ENCODE measurements around the gene ARID3B.
A peak's percentile ranks its signal among the peaks of the same experiment; 100 is the strongest.
"Not testable (repeated sequence)": the region's sequence is repeated elsewhere in the genome, so short reads cannot be mapped to it uniquely, and the experiment has no call there.

The ARID3B gene

DNA sequence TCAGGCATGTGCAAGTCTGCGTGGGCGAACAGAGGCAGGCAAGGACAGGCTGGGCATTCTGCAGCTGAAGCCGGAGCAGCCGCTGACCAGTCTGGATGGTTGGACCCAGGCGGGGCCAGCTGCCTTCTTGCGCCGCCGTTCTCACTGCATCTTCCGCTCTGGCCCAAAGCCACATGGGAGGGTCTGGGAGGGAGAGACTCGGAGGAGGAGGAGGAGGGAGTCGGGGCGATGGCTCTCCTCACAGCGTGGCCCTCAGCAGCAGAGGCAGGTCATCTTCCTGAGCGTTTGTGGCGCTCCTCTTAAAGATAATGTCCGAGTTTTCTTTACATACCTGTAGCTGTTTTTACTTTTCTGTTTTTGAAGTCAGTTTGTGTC is 80.5 kb downstream of the ARID3B start:
- no peak for DNase-seq (ENCODE audit: low spot score)

DNA sequence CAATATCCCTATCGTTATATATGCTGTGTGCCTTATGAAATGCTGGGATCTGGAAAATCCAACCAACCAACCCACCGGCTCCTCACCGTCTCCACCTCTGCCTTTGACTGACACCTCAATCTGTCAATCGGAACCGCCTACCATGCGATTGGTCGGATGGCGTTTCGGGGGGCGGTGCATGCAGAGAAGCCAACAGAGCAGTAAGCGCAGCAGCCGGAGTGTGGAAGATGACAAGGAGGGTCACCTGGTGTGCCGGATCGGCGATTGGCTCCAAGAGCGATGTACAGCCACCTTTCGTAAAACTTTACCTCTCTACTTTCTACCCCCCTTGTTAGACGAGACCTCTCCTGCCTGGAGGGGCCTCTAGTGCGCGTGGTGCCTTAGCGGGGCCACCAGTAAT is 80.9 kb downstream of the ARID3B start:
- no peak for DNase-seq (ENCODE audit: low spot score)

DNA sequence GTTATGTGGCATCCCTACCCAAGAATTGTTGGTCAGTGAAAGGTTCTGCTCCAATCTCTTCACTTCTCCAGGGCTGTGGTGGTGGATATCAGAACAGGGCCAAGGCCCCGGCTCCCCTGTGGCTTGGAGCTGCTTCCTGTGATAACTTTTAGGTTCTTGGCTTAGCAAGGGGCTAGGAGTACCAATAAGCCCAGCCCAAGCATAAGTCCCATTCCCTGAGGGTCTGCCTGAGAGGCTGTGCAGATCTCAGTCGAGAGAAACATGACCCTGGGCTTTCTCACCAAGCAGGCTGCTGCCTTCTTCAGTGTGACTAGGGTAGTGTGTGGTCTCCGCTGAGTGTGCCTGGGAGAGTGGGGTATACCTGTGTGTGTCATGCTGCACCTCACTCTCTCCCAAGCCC is 81.7 kb downstream of the ARID3B start:
- no peak for DNase-seq (ENCODE audit: low spot score)

DNA sequence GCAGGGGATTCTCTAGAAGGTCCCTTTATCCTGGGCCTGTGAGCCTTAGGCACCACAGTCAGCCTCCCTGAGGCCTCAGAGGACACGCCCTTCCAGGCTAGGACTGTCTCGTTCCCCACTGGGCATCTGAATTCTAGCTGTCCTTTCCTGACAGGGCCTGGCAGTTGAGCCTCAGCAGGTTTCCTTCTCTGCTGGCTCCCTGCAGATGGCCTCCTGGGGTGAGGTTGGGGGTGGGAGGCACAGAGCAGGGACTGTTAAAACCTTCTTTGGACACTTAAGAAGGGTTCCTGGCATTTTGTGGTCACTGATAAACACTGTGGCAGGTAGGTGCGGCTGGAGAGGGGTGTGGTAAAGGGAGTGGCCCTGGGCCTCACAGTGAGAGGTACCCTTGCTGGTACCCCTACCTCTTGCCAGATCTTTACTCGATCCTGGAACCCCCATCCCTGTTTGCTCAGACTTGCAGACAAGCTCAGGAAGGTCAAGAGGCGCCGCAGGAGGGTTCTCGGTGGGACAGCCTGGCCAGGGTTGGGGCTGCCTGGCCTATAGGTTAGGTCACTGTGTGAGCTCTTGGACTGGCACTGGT is 83.1 kb downstream of the ARID3B start:
- DNase-seq (ENCODE audit: low spot score) = no peak

DNA sequence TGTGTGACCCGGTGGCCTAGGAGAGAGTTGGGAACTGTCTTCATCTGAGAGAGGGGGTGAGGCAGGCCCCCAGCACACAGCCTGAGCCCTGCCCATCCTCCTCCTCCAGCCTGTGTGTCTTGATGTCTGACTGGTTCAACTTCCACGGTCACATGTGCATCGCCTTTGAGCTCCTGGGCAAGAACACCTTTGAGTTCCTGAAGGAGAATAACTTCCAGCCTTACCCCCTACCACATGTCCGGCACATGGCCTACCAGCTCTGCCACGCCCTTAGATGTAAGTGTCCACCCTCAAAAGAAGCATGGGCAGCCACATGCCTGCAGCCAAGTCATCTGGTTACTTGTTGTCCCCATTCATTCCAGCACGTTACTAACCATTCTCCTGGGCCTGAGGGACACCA is 84.7 kb downstream of the ARID3B start:
- DNase-seq (ENCODE audit: low spot score) = no peak

DNA sequence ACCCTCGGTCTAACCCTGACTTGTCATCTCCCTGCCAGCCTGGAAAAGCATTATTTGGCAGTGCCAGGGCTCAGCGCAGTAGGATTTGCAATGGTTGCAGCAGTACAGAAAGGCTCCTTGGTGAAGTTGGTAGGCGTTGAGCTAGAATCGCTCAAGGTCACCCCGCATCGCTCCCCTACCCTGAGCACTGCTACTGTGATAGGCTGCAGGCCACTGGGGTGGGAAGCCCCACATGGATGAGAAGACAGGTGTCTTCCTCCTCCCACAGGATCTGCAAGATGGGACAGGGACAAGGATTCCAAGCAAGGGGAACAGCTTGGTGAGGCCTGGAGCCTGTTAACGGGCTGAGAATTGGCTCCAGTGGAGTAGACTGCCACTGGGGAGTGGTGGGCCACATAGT is 85.3 kb downstream of the ARID3B start:
- no peak for DNase-seq (ENCODE audit: low spot score)

DNA sequence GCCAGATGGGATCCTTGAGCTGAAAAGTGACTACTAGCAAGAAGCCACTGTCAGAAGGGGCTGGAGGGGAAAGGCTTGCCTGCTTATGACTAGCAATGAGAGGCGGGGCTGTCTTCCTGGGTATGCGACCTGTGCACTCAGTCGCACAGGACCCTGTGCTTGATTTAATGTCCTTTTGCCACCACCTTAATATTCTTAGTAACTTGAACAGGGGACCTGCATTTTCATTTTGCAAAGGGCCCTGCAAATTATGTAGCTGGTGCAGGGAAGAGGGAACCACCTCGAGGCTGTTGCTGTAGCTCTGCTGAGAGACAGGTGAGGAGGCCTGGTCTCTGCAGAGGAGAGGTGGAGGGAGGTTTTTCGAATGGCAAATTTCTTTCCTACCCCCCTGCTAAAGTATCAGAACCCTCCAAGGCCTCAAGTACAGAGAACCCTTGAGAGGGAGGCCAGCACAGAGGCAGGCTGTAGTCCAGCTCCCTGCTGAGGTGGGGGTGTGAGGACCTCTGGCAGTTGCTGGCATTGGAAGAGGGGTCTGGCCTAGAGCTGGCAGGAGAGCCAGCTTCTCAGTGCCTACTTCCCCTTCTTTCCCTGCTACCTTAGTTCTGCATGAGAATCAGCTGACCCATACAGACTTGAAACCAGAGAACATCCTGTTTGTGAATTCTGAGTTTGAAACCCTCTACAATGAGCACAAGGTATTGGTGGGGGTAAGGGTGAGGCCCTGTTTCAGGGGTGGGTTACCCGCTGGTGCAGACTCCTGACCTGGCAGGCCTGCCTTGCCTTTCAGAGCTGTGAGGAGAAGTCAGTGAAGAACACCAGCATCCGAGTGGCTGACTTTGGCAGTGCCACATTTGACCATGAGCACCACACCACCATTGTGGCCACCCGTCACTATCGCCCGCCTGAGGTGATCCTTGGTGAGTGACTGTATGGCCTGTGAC is 86.0 kb downstream of the ARID3B start:
- no peak for DNase-seq (ENCODE audit: low spot score)

DNA sequence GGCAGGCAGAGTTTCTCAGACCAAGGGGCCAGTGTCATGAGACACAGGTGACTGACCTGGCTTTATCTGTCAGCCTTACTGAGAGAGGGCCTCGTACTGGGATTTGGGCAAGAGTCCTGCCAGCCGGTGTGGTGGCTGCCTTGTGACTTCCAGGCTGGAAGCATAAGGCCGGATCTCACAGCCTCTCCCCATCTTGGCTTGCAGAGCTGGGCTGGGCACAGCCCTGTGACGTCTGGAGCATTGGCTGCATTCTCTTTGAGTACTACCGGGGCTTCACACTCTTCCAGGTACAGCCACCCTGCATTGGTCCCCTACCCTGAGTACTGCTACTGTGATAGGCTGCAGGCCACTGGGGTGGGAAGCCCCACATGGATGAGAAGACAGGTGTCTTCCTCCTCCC is 86.7 kb downstream of the ARID3B start:
- DNase-seq (ENCODE audit: low spot score) = no peak

DNA sequence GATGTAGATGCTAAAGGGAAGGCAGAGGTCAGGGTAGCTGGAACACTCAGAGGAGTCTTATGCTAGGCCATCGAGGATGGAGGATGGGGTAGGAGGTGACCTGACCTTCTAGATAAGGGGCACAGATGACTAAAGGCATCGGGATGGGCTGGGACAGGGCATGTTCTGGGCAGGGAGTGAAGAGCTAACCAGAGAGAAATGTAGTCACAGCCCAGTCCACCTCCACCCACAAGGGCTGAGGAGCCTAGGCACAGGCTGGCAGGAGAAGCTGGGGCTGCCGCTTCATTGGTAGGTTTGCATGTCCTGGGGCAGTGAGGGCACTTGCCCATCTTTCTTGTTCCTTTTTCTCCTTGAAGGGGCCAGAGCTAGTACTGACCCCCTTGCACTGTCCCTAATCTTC is 87.2 kb downstream of the ARID3B start:
- DNase-seq (ENCODE audit: low spot score) = no peak

DNA sequence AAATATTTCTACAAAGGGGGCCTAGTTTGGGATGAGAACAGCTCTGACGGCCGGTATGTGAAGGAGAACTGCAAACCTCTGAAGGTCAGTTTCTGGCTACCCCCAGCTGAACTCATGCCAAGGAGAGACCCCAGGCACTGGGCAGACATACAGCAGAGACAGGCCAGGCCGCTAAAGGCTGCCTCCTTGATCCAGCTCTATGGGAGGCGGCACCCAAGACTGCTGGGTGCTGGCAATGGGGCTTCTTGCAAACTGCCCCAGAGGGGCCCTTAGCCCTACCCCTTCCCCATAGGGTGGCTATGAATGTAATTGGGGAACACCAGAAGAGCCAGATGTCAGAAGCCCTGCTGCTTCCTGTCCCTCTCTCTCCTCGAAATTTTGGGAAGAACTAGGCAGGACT is 87.9 kb downstream of the ARID3B start:
- DNase-seq (ENCODE audit: low spot score) = no peak

DNA sequence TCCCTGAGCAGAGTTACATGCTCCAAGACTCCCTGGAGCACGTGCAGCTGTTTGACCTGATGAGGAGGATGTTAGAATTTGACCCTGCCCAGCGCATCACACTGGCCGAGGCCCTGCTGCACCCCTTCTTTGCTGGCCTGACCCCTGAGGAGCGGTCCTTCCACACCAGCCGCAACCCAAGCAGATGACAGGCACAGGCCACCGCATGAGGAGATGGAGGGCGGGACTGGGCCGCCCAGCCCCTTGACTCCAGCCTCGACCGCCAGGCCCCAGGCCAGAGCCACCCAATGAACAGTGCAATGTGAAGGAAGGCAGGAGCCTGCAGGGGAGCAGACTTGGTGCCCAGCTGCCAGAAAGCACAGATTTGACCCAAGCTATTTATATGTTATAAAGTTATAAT is 88.7 kb downstream of the ARID3B start:
- not testable (repeated sequence) for DNase-seq (ENCODE audit: low spot score)

DNA sequence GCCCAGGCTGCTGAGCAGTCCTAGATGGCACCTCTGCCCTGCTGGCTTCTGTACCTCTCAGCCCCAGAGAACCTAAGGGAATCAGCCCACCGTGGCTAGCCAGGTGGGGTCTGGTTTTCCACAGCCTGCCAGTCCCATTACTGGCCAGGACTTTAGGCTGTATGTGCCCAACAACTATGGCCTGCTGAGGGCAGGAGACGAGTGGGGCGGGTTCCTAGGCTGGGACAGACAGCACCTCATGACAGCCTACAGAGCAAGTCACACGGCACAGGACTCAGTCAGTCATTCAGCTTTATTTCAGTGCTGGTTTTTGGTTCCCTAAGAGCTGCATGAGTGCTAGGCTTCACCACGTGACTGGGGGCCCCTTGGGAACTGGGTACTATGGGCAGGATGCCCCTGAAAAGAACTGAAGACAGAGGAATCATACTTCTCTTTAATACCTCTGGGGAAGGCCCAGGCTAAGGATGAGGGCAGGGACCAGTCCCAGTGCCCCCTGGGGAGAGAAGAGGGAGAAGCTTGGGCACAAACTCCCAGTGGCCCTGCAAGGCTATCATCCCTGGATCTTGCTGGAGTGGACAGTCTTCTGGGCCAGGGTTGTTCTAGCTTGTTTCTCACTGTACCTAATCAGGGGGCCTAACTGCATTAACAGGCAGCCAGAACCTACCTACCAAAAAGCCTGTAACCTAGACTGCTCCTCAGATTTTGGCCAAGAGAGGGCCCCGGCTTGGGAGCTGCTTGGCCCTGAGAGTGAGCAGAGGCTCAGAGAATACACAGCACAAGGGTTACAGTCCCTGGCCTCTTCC is 89.5 kb downstream of the ARID3B start:
- no peak for DNase-seq (ENCODE audit: low spot score)

DNA sequence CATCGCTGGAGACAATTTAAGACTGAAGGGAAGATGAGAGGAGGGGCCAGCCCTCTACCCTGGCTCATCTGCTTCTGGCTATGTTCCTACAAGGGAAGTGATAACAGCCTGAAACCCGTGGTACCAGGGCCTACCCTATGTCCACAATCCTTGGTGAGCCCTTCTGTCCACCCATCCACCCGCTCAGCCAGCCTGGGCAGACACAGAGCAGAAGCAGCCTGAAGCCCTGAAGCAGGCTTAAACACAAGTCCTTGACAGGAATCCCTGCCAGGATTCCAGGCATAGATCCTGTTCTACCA is 90.0 kb downstream of the ARID3B start:
- DNase-seq (ENCODE audit: low spot score) = no peak

DNA sequence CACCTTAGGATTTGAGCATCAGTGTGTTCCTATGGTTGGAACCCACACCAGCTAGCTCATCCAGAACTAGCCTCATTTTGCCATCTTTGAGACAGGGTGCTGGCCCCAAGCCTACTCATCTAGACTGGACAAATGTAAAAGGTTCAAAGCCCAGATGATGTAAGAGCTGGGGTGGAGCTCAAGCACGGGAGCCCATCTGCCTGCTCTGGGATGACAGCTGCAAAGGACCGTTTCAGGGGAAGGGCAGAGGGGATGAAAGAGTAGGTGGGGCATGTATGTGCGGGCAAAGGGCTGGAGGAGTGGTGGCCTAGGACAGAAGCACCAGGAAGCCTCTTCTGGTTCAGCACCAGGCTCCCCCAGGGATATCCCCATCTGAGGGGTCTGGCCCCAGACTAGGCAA is 90.4 kb downstream of the ARID3B start:
- DNase-seq (ENCODE audit: low spot score) = no peak

DNA sequence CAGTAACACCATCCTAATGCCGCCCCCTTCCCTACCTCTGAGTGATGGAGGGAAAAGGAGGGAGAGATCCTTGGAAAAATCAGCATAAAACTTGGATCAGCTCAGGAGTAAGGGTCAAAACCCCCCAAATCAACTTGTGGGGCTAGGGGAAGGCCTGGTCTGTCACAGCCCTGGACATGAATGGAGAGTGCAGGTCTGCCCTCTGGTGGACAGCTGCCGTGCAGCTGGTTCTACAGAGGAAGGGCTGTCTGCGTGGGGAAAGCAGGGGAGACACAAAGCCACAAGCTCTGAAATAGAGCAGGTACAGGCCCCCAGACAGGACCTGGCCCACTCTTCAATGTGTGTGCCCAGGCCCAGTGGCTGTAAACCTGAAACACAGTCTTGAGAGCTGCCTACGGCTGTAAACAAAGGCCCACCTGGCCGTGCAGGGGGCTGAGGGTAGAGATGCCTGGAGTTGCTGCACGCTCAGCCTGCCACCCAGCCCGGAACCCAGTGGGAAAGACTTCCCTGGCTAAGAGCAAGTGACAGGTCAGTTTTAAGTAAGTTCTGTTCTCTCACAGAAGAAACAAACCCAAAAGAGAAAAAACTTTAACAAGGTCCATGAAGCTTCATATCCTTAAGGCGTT is 91.0 kb downstream of the ARID3B start:
- peak; percentile 34 for DNase-seq (ENCODE audit: low spot score)

DNA sequence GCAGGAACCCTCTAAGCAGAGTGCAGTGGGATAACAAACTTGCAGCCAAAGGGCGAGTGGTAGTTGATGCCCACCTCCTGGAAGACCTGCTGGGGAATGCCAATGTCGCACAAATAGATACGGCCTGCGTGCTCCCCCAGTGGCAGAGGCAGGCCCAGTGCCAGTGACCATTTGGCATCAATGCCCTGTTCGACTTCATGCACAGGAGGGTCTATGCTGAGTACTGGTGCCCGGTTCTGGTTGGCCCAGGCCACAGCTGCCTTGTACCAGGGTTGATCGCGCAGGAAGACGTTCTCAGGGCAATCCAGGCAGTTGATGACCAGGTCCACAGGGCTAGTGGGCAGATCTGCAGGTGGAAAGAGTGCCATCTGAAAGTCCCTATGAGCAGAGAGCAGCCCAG is 91.6 kb downstream of the ARID3B start:
- DNase-seq (ENCODE audit: low spot score) = no peak

DNA sequence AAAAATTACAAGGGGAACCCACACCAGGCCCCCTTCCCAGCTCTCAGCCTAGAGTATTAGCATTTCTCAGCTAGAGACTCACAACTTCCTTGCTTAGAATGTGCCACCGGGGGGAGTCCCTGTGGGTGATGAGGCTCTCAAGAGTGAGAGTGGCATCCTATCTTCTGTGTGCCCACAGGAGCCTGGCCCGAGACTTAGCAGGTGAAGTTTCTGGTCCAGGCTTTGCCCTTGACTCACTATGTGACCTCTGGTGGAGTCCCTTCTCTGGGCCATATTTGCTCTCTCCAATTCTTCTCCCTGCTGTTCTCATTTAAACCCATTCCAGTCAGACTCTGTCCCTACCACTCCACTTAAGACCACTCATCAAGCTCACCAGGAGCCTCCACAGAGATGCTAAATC is 92.8 kb downstream of the ARID3B start:
- no peak for DNase-seq (ENCODE audit: low spot score)

DNA sequence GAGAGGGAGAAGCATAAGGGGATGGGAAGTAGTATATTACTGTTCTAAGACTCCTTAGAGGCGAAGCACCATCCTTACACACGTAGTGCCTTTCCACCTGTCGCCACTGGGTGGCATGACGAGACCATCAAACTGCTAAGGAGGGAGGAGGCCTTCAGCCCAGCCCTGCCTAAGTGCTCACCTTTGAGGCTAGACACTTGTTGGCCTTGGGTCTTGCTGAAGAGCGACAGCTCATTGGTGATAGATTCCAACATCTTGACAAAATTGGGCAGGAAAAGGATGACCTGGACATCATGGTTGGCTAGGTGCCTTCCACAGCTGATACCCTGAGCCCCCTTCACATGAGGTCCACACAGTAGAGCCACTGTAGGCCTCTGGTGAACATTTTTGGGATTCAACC is 94.2 kb downstream of the ARID3B start:
- peak; percentile 74 for DNase-seq (ENCODE audit: low spot score)

DNA sequence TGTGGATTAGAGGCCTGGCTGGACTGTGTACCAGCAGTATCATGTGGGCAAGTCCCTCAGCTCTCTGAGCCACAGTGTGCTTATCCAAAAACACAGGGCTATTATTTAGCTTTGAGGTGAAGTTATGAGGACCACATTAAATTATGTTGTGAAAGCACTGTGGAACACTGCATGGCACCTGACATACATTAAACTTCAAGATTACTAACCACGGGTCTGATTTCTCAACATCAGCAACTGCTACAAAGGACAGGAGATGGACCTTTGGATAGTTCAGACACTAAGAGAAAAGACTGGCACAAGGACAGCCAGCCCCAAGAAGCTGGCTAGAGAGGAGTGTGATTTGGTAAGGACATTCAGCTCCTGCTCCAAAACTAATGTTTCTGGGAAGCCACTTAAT is 96.0 kb downstream of the ARID3B start:
- no peak for DNase-seq (ENCODE audit: low spot score)

DNA sequence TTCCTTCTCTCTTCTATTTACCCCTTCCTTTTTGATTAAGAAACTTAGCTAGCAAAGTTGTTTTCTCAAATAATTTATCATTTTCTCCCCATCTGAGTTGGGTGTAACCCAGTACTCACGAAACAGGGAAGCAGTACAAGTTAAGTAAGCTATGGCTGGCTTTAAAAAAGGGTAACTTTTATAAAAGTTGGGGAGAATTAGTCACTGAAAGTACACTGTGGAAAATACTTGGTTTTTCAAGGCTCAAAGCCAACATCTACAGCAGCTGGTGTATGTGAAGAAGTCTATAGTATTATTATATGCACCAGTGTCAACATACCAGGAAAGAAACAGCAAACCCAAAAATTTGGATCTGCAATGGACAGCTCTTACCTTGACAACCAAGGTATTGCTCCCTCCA is 100.1 kb downstream of the ARID3B start:
- no peak for DNase-seq (ENCODE audit: low spot score)

DNA sequence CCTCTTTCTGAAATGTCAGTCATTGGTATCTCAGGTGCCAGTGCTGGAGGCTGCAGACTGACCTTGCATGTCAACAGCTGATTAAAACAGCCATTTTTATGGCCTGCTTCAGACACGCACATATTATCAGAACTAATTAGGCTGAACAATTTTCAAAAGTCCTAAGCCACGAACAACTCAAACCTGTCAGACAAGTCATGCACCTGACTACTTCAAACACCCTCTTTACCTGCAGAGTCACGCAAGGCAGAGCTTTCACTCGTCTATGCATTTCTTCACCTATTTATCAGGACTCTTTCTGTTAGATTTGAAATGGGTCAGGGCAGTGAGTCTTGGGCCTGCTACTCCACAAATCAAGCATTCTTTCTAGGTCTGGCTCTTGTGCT is 101.3 kb downstream of the ARID3B start:
- no peak for DNase-seq (ENCODE audit: low spot score)

DNA sequence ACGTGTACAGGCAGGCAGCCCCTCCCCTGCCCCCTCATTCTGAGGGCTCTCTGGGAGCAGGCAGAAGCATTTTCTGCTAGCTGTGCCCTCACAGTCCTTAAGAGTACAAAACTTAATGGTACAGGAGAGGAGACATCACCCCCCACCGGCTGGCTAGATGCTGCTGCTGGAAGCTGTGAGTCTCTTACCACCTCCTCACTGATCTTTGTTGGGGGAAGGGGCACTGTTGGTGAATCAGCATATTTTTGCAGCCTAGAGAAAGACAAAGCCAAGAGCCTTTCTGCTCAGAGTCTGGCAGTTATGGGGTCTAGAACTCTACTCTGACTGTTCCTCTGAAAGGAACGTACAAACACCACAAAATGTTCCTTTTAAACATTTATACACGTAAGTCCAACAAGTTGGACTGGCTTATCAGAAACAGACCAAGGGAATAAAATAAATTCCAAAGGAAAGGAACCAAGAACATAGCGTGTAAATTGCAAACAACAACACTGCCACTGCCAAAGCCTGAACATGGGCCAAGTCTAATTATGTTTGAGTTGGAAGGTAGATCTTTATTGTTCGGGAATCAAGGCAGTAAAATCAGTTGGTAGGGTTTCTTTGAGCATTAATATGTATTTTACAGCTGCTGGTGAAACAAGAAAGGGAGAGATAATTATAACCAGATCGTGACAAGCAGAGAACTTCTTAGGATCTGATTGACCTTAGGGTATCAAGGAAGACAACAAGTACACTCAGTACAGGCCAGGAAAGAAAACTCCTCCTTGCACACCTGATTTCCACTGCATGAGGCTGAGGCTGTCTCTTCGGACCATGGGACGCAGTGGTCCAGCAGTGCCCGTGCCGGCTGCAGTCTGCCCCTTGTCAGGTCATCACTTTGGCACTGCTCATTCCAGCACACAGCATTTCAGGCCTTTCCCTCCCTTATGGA is 102.0 kb downstream of the ARID3B start:
- no peak for DNase-seq (ENCODE audit: low spot score)

Measured in LoVo (cell line).